H1 (cell line): ENCODE results near the gene RAB11FIP5. TPM values are rescaled to one million over a fixed set of nuclear protein-coding genes. Genes with fewer than 3 reads are reported as not detected.

ENCODE experiments used
- BACH1 ChIP-seq: IDR thresholded peaks from 2 replicates; pipeline ENCODE4 v1.6.1; 2012; ENCODE audit warnings: low read length, improper control_type of control experiment
- CHD7 ChIP-seq: fragments of 300-600 bp; sonication (generic); IDR thresholded peaks from 2 replicates; pipeline ENCODE4 v1.7.1; 2012; ENCODE audit warnings: low read length, moderate library complexity, mild to moderate bottlenecking, inconsistent platforms; ENCODE audit not compliant: insufficient replicate concordance
- GABPA ChIP-seq: IDR thresholded peaks from 2 replicates; pipeline ENCODE4 v1.6.1; 2011; ENCODE audit warnings: mild to moderate bottlenecking, low read length, moderate library complexity, borderline replicate concordance; ENCODE audit not compliant: insufficient read depth
- MAX ChIP-seq: IDR thresholded peaks from 2 replicates; pipeline ENCODE4 v1.6.1; 2012; ENCODE audit warnings: inconsistent platforms
- TBP ChIP-seq: IDR thresholded peaks from 2 replicates; pipeline ENCODE4 v1.6.1; 2011; ENCODE audit warnings: low read depth, low read length, improper control_type of control experiment
- USF2 ChIP-seq: IDR thresholded peaks from 2 replicates; pipeline ENCODE4 v1.6.1; 2011; ENCODE audit warnings: low read length, improper control_type of control experiment
- polyA plus RNA-seq, 7 experiments: library from polyadenylated mRNA; depleted of rRNA in 3 of 7; stranded (reverse) in 5 of 7; unstranded in 2 of 7; fragments of >200 nt in 5 of 7; fragments of 200-250 nt in 2 of 7; gene quantifications; 1 replicate in 5 of 7; 2 replicates in 1 of 7; 4 replicates in 1 of 7; pipeline versions ENCODE4 v1.2.1 to v1.2.3, GENCODE V29; 2011 to 2013; ENCODE audit warnings: missing spikeins in 2 of 7, mixed read lengths in 2 of 7
- total RNA-seq: library from RNA; stranded (reverse); fragmentation: NEBNext Ultra II Directional; extraction: Animal tissue kit (Norgen Biotek cat#: 25700); gene quantifications from 2 replicates; pipeline ENCODE4 v1.2.1, GENCODE V29; 2021

RAB11FIP5 gene
- total and polyA plus RNA-seq, 2 of the 8 experiments (the other 6 are each of a cell fraction or from before 2014, with no cell fraction given) = 6.3 to 17.0 TPM

GRCh38 chr2:73103018-73103542 lies 9.7 kb downstream of the RAB11FIP5 start (continued):
- TF ChIP-seq CHD7 = no peak
- TF ChIP-seq MAX = no peak
- no peak for TF ChIP-seq USF2
- no peak for TF ChIP-seq BACH1
- TF ChIP-seq TBP = no peak
- no peak for TF ChIP-seq GABPA
